OCI-LY7 (cell line): ENCODE measurements around the gene TPT1.
"Not testable (repeated sequence)": the region's sequence is repeated elsewhere in the genome, so short reads cannot be mapped to it uniquely, and the experiment has no call there.

ENCODE experiments used
- CTCF ChIP-seq: fragments of 200-600 bp; sonication (generic); conservative IDR thresholded peaks from 2 replicates; pipeline ENCODE4 v1.5.1; 2014; ENCODE audit warnings: mild to moderate bottlenecking, antibody characterized with exemption, low read length, moderate library complexity, mixed read lengths
- EZH2phosphoT487 ChIP-seq: fragments of 200-600 bp; sonication (generic); IDR thresholded peaks from 2 replicates; pipeline ENCODE4 v1.6.1; 2018; ENCODE audit warnings: low read depth, borderline replicate concordance, mild to moderate bottlenecking, mixed run types, antibody characterized with exemption, low read length, moderate library complexity, mixed read lengths

GRCh38 chr13:45376651-45377050 lies 35.7 kb upstream of the TPT1 start:
- TF ChIP-seq CTCF, EZH2phosphoT487: not testable (repeated sequence)
